Ureter (tissue), 1 donor: ENCODE results near the gene TBC1D22A. TPM values are rescaled to one million over a fixed set of nuclear protein-coding genes. Genes with fewer than 3 reads are reported as not detected.

Experiments
- DNase-seq: peaks from one replicate; pipeline ENCODE4 v3.0.0-alpha.2; 2020; ENCODE audit warnings: low spot score
- total RNA-seq: library from RNA; stranded (reverse); gene quantifications from one replicate; pipeline ENCODE4 v1.2.4, GENCODE V29; 2023
- donor health status: DM: yes; HTN: yes; CAD: no.

Gene TBC1D22A
- total RNA-seq, 1 donor from 2014 or later = 32.6 TPM

DNA sequence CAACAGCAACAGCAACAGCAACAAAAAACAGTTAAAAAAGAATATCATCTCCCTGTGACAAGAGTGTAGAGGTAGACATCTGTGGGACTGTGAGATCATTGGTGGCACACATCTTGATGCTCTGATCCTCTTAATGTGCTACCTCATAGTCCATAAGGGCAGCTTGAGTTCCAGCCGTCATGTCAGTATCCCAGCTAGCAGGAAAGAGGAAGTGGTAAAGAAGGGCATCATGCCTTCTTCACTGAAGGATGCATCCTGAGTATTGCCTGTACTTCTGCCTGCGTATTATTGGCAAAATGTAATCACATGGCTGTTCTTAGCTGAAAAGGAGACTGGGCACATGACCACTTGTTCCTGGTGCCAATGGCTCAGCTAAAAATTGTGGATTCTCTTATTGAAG lies 314.3 kb downstream of the TBC1D22A start:
- DNase-seq = no peak

DNA sequence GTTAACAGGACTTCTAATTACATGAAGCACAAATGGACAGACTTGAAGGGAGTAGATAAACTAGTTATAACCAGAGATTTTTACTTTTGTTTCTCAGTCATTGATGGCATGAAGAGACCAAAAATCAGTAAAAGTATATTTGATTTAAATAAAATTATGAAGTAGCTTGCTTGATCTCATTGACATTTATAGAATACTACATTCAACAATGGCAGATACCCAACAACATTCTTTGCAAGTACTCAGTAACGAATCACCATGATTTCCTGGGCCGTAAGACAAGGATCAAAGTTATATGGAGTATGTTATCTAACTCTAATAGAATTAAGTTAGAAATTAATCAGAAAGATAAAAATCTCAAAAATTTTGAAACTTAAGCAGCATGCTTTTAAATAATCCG lies 317.6 kb downstream of the TBC1D22A start:
- DNase-seq = no peak

- no peak for DNase-seq
Observed at GRCh38 chr22:47082505-47082904, 320.1 kb downstream of the TBC1D22A start.

DNA sequence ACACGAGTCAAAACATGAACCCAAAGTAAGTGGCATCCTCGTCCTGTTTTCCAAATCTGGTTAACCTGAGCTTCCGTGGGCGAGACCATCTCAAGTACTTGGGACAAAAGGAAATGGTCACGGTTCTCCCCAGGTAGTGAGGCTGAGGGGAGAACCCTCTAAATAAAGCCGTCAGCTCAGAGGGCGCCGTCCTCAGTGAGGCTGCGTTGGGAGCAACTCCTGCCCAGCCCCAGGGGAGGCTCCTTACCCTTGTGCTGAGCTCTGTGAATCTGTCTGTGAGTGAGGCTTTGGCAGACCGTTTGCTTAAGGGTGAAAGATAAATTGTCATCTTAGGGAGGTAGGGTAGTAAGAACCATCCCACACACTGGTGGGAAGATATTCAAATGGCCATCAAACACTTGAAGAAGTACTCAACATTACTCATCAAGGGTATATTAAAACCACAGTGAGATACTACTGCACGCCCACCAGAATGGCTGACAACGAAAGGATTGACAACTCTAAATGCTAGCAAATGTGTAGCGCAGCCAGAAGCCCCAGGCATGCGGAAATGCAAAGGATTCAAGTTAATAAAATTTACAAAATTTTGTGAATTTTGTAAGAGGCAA lies 321.0 kb downstream of the TBC1D22A start:
- DNase-seq = no peak

DNA sequence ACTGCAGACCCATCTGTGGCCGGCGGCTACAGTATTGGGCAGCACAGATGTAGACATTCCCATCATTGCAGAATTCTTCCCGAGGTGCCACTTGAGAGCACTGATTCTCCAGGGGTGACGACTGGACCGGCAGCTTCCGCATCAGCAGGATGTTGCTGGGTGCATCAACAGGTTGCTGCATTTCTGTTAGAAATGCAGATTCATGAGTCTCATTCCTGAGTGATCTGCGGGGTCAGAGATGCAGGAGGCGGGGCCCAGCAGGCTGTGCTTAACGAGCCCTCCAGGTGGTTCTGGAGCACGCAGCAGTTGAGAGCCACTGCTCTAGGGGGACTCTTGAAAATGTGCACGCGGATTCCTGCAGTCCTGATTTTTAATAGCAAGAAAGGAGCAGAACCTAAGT lies 321.8 kb downstream of the TBC1D22A start:
- no peak for DNase-seq

DNA sequence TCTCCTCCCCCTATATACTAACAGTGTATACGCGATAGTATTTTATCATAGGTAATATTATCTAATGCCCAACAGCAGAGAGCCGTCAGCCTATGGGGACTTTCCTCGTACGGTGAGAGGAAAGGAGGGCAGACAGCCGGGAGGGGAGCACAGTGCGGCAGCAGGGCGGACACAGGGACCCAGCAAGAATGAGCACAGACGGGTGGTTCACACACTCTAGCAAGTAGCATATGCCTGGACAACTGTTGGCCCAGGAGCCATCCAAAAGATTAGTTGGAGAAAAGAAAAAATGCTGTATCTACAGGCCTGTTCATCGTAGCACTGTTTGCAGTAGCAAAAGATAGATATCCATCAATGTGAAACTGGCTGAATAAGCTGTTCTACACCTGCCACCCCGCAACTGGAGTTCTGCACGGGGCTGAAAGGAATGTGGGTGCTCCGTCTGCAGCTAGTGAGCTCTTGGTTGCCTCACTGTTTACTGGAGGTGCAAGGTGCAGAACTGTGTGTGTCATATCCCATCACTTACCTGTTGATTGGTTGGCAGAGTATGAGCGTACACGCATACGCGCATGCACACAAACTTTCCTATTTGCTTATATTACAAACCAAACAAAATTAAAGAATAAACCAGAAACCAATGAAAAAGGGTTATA lies 324.3 kb downstream of the TBC1D22A start:
- no peak for DNase-seq

DNA sequence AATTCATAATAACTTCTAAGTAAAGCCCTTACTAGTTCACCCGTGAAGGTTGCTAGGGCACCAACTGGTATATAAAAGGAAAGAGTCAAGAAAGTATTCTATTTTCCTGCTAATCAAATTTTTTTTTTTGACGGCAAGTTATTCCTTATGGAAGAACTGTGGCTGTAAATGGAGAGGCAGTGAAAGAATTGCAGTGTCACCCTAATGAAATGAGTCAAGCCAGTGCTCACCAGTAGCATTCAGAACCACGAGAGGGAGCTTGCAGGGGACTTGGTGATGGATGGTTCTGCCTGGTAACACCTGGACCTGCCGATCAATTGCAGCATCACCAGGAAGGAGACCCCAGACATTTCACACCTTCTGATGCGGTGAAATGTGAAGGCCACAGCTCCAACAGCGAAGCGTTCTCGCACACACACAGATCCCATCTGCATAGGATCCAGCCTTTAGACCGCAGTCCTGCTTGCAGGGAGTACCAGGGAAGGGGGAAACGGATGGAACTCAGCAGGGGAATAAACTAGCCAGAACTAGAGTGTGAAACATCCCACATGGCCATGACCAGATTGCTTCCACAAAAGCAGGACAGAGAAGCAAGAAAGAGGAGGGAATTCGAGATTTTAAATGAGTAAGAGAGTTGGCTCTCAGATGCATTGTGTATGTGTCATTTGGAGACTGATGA lies 326.2 kb downstream of the TBC1D22A start:
- DNase-seq = no peak

DNA sequence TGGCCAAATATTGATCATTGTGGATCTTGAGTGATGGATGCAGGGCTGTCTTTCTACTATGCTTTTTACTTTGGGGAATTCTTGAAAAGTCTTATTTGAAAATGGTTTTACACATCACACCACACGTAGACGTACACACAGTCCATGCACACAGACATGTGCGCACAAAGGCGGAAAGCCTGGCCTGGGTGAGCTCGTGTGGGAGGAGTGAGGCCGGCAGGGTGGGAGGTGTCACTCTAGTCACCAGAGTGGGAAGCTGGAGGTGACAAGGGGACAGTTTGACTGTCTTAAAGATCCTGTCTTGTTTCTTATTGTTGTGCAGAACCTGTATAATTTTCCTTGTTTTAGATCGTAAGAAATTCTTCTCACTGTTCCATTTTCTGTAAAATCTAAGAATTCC lies 326.9 kb downstream of the TBC1D22A start:
- no peak for DNase-seq

- DNase-seq = no peak
Observed at GRCh38 chr22:47089796-47090460, 327.5 kb downstream of the TBC1D22A start.

- DNase-seq = peak; percentile 44
Observed at GRCh38 chr22:47090591-47091245, 328.3 kb downstream of the TBC1D22A start.

- DNase-seq = no peak
Observed at GRCh38 chr22:47091246-47091651, 328.8 kb downstream of the TBC1D22A start.

GRCh38 chr22:47091921-47092700 lies 329.7 kb downstream of the TBC1D22A start:
- no peak for DNase-seq

- DNase-seq = no peak
Observed at GRCh38 chr22:47092896-47093311, 330.5 kb downstream of the TBC1D22A start.

DNA sequence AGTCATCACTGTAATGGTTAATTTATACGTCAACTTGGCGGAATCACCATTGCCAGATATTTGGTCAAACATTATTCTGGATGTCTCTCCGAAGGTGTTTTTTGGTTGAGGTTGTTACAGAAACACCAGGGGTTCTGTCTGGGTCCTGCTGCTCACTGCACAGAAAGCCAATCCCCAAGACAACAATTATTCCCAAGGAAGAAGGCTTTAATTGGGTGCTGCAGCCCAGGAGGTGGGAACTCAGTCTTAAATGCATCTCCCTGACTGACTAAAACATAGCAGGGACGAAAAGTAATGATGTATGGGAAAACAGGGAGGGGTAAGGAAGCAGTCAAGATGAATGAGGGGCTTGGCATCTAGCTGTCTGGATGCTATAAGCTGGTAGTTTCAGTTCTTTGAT lies 331.3 kb downstream of the TBC1D22A start:
- no peak for DNase-seq

DNA sequence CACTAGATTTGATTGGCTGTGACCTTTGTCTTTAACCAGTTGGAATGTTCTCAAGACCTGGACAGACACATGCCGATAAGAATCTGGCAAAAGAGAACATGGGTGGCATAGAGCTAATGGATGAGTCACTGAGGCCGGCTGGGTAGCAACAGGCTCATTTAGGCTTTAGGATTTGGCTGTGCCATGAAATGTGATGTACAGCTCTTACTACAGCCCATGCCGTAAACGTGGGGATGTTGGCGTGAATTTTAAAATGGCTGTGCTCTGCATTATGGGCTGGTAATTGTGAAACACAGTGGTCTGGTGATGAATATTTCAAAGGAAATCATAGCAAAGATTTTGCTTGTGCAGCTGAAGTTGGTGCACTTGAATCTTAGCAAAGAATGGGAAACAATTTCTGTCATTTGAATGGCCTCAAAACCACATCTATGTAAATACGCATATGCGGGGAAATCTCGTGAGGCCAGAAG lies 332.4 kb downstream of the TBC1D22A start:
- no peak for DNase-seq

GRCh38 chr22:47095395-47096122 lies 333.1 kb downstream of the TBC1D22A start:
- DNase-seq = no peak

DNA sequence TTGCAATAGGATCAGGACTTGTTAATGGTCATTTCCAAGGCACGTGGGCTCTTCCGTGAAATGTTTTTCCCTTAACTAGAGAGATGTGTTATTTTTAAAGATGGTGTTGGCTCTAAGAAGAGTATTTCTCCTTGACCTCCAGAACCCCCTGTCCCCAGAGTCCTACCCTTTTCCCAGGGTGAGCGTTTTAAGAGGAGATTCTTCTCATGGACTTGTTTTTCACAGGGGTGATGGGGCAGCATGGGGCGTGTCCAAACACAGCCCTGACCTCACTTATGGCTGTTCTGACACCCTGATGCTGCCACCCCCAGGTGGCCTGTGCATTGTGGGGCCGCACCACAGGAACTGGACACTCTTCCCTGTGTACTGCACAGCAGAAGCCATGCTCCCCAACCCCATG lies 335.7 kb downstream of the TBC1D22A start:
- no peak for DNase-seq

DNA sequence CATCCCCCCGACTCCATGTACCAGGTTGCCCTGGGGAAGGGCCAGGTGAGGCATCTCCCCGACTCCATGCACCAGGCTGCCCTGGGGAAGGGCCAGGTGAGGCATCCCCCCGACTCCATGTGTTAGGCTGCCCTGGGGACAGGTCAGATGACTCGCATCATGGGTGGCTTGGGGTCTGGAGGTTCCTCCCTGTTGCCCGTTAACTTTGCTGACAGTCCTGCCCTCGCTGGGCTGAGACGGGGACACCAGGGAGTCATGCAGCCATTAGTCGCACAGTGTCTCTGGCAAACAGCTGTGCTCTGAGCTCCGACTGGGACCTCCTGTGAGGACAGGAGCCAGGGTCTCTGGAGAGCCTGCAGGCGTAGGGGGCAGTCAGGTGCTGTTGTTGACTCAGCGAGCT lies 336.1 kb downstream of the TBC1D22A start:
- DNase-seq = no peak

- no peak for DNase-seq
Observed at GRCh38 chr22:47100019-47100418, 337.6 kb downstream of the TBC1D22A start.

DNA sequence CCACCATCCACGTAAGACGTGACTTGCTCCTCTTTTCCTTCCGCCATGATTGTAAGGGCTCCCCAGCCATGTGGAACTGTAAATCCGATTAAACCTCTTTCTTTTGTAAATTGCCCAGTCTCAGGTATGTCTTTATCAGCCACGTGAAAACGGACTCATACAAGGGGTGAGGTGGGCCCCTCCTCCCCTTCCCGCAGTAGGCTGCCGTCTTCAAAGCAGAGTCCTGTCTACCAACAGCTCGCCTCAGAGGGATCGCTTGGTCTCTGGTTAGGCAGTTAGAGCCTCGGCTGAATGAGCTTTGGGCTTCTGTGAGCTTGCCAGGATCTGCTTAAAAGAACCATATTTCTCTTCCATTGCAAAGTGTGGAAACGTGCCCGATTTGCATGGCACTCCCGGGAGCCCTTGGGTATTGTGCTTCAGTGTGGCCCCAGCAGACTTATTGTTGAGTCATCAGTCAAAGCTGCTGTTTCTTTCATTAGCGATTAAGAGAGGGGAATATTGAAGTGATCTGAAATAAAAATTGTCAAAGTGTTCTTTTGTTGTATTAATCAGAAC lies 338.3 kb downstream of the TBC1D22A start:
- DNase-seq = no peak
